Measurements from ENCODE around the gene DCTPP1. TPM values are rescaled to one million over a fixed set of nuclear protein-coding genes. Genes with fewer than 3 reads are reported as not detected.
A peak's percentile ranks its signal among the peaks of the same experiment; 100 is the strongest.
"Not testable (repeated sequence)": the region's sequence is repeated elsewhere in the genome, so short reads cannot be mapped to it uniquely, and the experiment has no call there.

DCTPP1 gene
- total RNA-seq, 1 experiment from 2014 or later, result 111 TPM

- no peak for DNase-seq (ENCODE audit: low spot score)
Observed at GRCh38 chr16:30414159-30414558, 15.7 kb downstream of the DCTPP1 start.

- DNase-seq (ENCODE audit: low spot score), result no peak
Observed at GRCh38 chr16:30413112-30413806, 16.6 kb downstream of the DCTPP1 start.

GRCh38 chr16:30409125-30410060 is 20.4 kb downstream of the DCTPP1 start:
- DNase-seq (ENCODE audit: low spot score), result peak; percentile 96

- DNase-seq (ENCODE audit: low spot score), result no peak
Observed at GRCh38 chr16:30407804-30408534, 21.9 kb downstream of the DCTPP1 start.

GRCh38 chr16:30407102-30407803 is 22.6 kb downstream of the DCTPP1 start, which contains the start of gene ZNF771:
Gene ZNF771 (plus strand): TSS chr16:30407606. CDS start chr16:30408054, 448 bp downstream.
- DNase-seq (ENCODE audit: low spot score), result peak; percentile 93

- no peak for DNase-seq (ENCODE audit: low spot score)
Observed at GRCh38 chr16:30406795-30407101, 23.1 kb downstream of the DCTPP1 start.

GRCh38 chr16:30401768-30402425 is 27.9 kb downstream of the DCTPP1 start:
- no peak for DNase-seq (ENCODE audit: low spot score)

- peak; percentile 47 for DNase-seq (ENCODE audit: low spot score)
Observed at GRCh38 chr16:30399435-30400186, 30.2 kb downstream of the DCTPP1 start.

- DNase-seq (ENCODE audit: low spot score), result no peak
Observed at GRCh38 chr16:30398661-30399434, 31.0 kb downstream of the DCTPP1 start.

GRCh38 chr16:30397776-30398660 is 31.8 kb downstream of the DCTPP1 start:
- peak; percentile 58 for DNase-seq (ENCODE audit: low spot score)

- DNase-seq (ENCODE audit: low spot score), result no peak
Observed at GRCh38 chr16:30397056-30397455, 32.8 kb downstream of the DCTPP1 start.

GRCh38 chr16:30396627-30397026 is 33.2 kb downstream of the DCTPP1 start:
- not testable (repeated sequence) for DNase-seq (ENCODE audit: low spot score)

- no peak for DNase-seq (ENCODE audit: low spot score)
Observed at GRCh38 chr16:30395992-30396585, 33.7 kb downstream of the DCTPP1 start.

GRCh38 chr16:30395155-30395991 is 34.5 kb downstream of the DCTPP1 start, which contains the start of gene ZNF48:
Gene ZNF48 (plus strand): TSS chr16:30395420. CDS start chr16:30395795, 375 bp downstream.
- peak; percentile 89 for DNase-seq (ENCODE audit: low spot score)

GRCh38 chr16:30394592-30395154 is 35.2 kb downstream of the DCTPP1 start:
- no peak for DNase-seq (ENCODE audit: low spot score)

- no peak for DNase-seq (ENCODE audit: low spot score)
Observed at GRCh38 chr16:30383521-30383920, 46.3 kb downstream of the DCTPP1 start.

Measured in HT-29 (cell line).